Thoracic aorta (tissue), 2 donors: Measurements from ENCODE around the gene UBE2Q1. TPM values are rescaled to one million over a fixed set of nuclear protein-coding genes. Genes with fewer than 3 reads are reported as not detected.

Experiments used
- ATAC-seq: fragments of 150-250 bp; one replicate; pipeline ENCODE4 v1.8.0; 2017; ENCODE audit warnings: low read depth; ENCODE audit not compliant: insufficient number of reproducible peaks, low FRiP score
- DNase-seq: peaks from one replicate; pipeline ENCODE4 v3.0.0-alpha.2; 2020; ENCODE audit warnings: low spot score
- H3K27ac ChIP-seq, 2 donors: fragments of 200-600 bp; sonication (generic); 1 replicate in 1 of 2; 2 replicates in 1 of 2; pipeline ENCODE4 v1.5.1; 2016; ENCODE audit warnings: mild to moderate bottlenecking in 2 of 2, moderate library complexity in 2 of 2
- H3K27me3 ChIP-seq: fragments of 200-600 bp; sonication (generic); replicated peaks from 2 replicates; pipeline ENCODE4 v1.6.0; 2016; ENCODE audit warnings: mild to moderate bottlenecking; ENCODE audit not compliant: insufficient read depth
- H3K36me3 ChIP-seq: fragments of 200-600 bp; sonication (generic); one replicate; pipeline ENCODE4 v1.5.1; 2016
- H3K4me1 ChIP-seq, 2 donors: fragments of 200-600 bp; sonication (generic); 1 replicate in 1 of 2; 2 replicates in 1 of 2; pipeline versions ENCODE4 v1.5.1 to v1.6.0; 2016; ENCODE audit warnings: low read depth in 2 of 2, mild to moderate bottlenecking in 1 of 2; ENCODE audit not compliant: control insufficient read depth in 1 of 2
- H3K4me3 ChIP-seq: fragments of 200-600 bp; sonication (generic); 2 replicates; pipeline ENCODE4 v1.5.1; 2016; ENCODE audit warnings: mild to moderate bottlenecking
- H3K9me3 ChIP-seq: fragments of 200-600 bp; sonication (generic); 2 replicates; pipeline ENCODE4 v1.5.1; 2016
- CTCF ChIP-seq: fragments of 200-600 bp; sonication (generic); IDR thresholded peaks from one replicate; pipeline ENCODE4 v1.5.1; 2019; ENCODE audit warnings: antibody characterized with exemption
- total RNA-seq, 2 donors: library from RNA; depleted of rRNA; stranded (reverse); fragments of >200 nt; gene quantifications; one replicate each; pipeline versions ENCODE4 v1.1.0 to v1.2.3, GENCODE V29; 2016

UBE2Q1 gene
- total RNA-seq, 2 donors from 2014 or later: 28.4 to 49.5 TPM

GRCh38 chr1:154550657-154551056, 7.8 kb downstream of the UBE2Q1 start:
- H3K27ac ChIP-seq: no peak overlapping the region
- H3K36me3 ChIP-seq: peaks cover 67% of the 10 kb centered on the region
- H3K4me3 ChIP-seq: no peak overlapping the region
- no peak for DNase-seq
- ATAC-seq: no peak
- H3K27me3 ChIP-seq: no peaks in the 10 kb centered on the region
- peaks cover 0 to 12% of the 10 kb centered on the region in 2 donors for H3K4me1 ChIP-seq
- H3K9me3 ChIP-seq: no peaks in the 10 kb centered on the region
- no peak for TF ChIP-seq CTCF

DNA sequence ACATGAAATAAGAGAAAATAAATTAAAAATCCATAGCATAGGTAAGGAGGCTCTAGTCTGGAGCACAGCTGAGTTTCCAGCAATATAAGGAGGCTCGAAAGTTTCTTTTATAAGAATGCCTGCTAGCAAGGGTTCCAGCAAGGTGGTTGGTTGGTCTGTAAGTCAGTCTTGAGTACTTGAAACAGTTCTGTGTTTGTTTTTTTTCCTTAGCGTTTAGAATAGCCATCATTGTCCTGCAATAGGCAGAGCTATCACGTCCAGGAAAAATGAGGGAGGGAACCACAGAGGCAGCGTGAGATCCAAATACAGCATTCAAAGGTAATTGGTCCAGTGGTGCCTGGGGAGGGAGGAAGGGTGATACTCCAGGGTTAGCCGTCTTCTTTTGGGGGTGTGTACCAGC, 8.4 kb downstream of the UBE2Q1 start:
- DNase-seq (no peak), ATAC-seq (no peak)
- peaks cover 62% of the 10 kb centered on the region for H3K36me3 ChIP-seq
- H3K27me3 ChIP-seq: no peaks in the 10 kb centered on the region
- H3K4me1 ChIP-seq: peaks cover 0 to 9% of the 10 kb centered on the region in 2 donors
- no peaks in the 10 kb centered on the region for H3K9me3 ChIP-seq
- H3K4me3 ChIP-seq: no peak overlapping the region
- H3K27ac ChIP-seq: no peak overlapping the region
- TF ChIP-seq CTCF: no peak

DNA sequence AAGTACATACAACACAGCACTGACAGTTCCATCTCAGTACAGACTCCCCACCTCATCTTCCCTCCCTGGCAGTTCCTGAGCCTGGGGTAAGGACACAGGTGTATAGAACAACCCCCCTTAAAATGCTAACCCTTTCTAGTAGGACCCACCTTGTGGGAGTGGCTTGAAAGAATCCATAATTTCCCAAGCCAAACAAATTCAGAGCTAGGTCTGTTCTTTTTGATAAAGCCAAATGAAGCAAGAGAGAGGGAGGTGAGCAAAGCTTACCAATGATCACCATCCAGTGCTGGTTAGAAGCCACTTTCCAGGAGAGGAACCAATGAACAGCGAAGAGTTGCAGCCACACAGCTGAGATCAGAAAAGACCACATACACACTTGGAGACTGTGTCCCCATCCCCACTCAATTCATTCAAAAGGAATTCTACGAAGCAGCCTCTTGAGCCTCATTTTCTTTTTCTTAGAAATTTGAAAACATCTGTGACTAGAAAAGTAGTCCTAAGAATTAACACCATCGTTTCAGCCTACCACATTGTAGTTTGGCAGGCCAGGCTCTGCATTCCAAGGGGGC, 9.2 kb downstream of the UBE2Q1 start:
- peaks cover 54% of the 10 kb centered on the region for H3K36me3 ChIP-seq
- no peak for TF ChIP-seq CTCF

GRCh38 chr1:154548028-154548427, 10.4 kb downstream of the UBE2Q1 start:
- Histone ChIP-seq H3K4me1 (peaks cover 0 to 9% of the 10 kb centered on the region in 2 donors), H3K36me3 (peaks cover 43% of the 10 kb centered on the region), H3K9me3 (no peaks in the 10 kb centered on the region), H3K4me3 (no peak overlapping the region), H3K27ac (no peak overlapping the region), H3K27me3 (no peaks in the 10 kb centered on the region)
- TF ChIP-seq CTCF: no peak
- ATAC-seq (no peak), DNase-seq (no peak)

More for the DNA sequence above, 9.2 kb downstream of the UBE2Q1 start:
- ATAC-seq (no peak), DNase-seq (no peak)
- no peak overlapping the region for H3K27ac ChIP-seq
- peaks cover 0 to 9% of the 10 kb centered on the region in 2 donors for H3K4me1 ChIP-seq
- no peaks in the 10 kb centered on the region for H3K27me3 ChIP-seq
- no peaks in the 10 kb centered on the region for H3K9me3 ChIP-seq
- H3K4me3 ChIP-seq: no peak overlapping the region

- Histone ChIP-seq H3K36me3 (peaks cover 35% of the 10 kb centered on the region), H3K27me3 (no peaks in the 10 kb centered on the region), H3K27ac (no peak overlapping the region), H3K4me1 (peaks cover 0 to 9% of the 10 kb centered on the region in 2 donors), H3K4me3 (no peak overlapping the region), H3K9me3 (no peaks in the 10 kb centered on the region)
- ATAC-seq: no peak
- no peak for DNase-seq
- no peak for TF ChIP-seq CTCF
Measured at GRCh38 chr1:154547105-154547732, 11.2 kb downstream of the UBE2Q1 start.
